GM21723 (cell line): ENCODE results near the gene FOXL3.
"Not testable (repeated sequence)": the region's sequence is repeated elsewhere in the genome, so short reads cannot be mapped to it uniquely, and the experiment has no call there.

Experiments
- ATAC-seq: cut with Tn5 transposase; IDR thresholded peaks from one replicate; pipeline ENCODE4 v1.9.1; 2021; ENCODE audit warnings: mild to moderate bottlenecking, moderate library complexity; ENCODE audit not compliant: unreplicated experiment

The FOXL3 gene

GRCh38 chr7:335358-336148 lies 45.6 kb downstream of the FOXL3 start:
- ATAC-seq, result no peak

- ATAC-seq, result not testable (repeated sequence)
Measured at GRCh38 chr7:336149-336533, 46.2 kb downstream of the FOXL3 start.

- ATAC-seq, result no peak
Measured at GRCh38 chr7:336810-337566, 47.0 kb downstream of the FOXL3 start.

GRCh38 chr7:337567-337951 lies 47.6 kb downstream of the FOXL3 start:
- ATAC-seq, result no peak

GRCh38 chr7:338295-339061 lies 48.5 kb downstream of the FOXL3 start:
- ATAC-seq, result no peak

- ATAC-seq, result no peak
Measured at GRCh38 chr7:339062-339342, 49.0 kb downstream of the FOXL3 start.

- ATAC-seq, result no peak
Measured at GRCh38 chr7:339696-340095, 49.7 kb downstream of the FOXL3 start.

GRCh38 chr7:340200-340937 lies 50.4 kb downstream of the FOXL3 start:
- no peak for ATAC-seq
